H1 (cell line): ENCODE results near the gene EPHA5. TPM values are rescaled to one million over a fixed set of nuclear protein-coding genes. Genes with fewer than 3 reads are reported as not detected.

ENCODE experiments used
- CREB1 ChIP-seq: IDR thresholded peaks from 2 replicates; pipeline ENCODE4 v1.6.1; 2012; ENCODE audit warnings: inconsistent platforms
- CTBP2 ChIP-seq: IDR thresholded peaks from 2 replicates; pipeline ENCODE4 v1.7.0; 2011; ENCODE audit warnings: borderline replicate concordance, mild to moderate bottlenecking, moderate library complexity, mixed read lengths, low read length; ENCODE audit not compliant: insufficient read depth, insufficient read length
- GTF2F1 ChIP-seq: IDR thresholded peaks from 2 replicates; pipeline ENCODE4 v1.6.1; 2012; ENCODE audit warnings: low read depth, low read length, improper control_type of control experiment, borderline replicate concordance
- JUN ChIP-seq: IDR thresholded peaks from 2 replicates; pipeline ENCODE4 v1.6.1; 2011; ENCODE audit warnings: low read depth, mild to moderate bottlenecking, improper control_type of control experiment, low read length
- KDM1A ChIP-seq: fragments of 200-600, 300-600 bp; sonication (generic); IDR thresholded peaks from 2 replicates; pipeline ENCODE4 v1.7.1; 2016; ENCODE audit warnings: mild to moderate bottlenecking, low read length, borderline replicate concordance
- KDM4A ChIP-seq: IDR thresholded peaks from one replicate; pipeline ENCODE4 v1.7.1; 2012; ENCODE audit warnings: low read depth, mild to moderate bottlenecking, moderate library complexity, low read length, inconsistent platforms; ENCODE audit not compliant: severe bottlenecking
- POLR2A ChIP-seq, 2 experiments: IDR thresholded peaks; 1 replicate in 1 of 2; 2 replicates in 1 of 2; pipeline ENCODE4 v1.6.1; 2011; ENCODE audit warnings: low read depth in 2 of 2, low read length in 2 of 2, mild to moderate bottlenecking in 2 of 2; ENCODE audit errors: control extremely low read depth in 1 of 2
- RFX5 ChIP-seq: IDR thresholded peaks from 2 replicates; pipeline ENCODE4 v1.6.1; 2011; ENCODE audit warnings: low read depth, low read length, improper control_type of control experiment, borderline replicate concordance
- SIRT6 ChIP-seq: IDR thresholded peaks from one replicate; pipeline ENCODE4 v1.7.1; 2012; ENCODE audit warnings: low read length, inconsistent platforms
- SRF ChIP-seq: IDR thresholded peaks from 2 replicates; pipeline ENCODE4 v1.6.1; 2011; ENCODE audit warnings: mild to moderate bottlenecking, low read depth, low read length, moderate library complexity
- TCF12 ChIP-seq: IDR thresholded peaks from 2 replicates; pipeline ENCODE4 v1.6.1; 2011; ENCODE audit warnings: low read depth, mild to moderate bottlenecking, low read length
- YY1 ChIP-seq: IDR thresholded peaks from 2 replicates; pipeline ENCODE4 v1.6.1; 2011; ENCODE audit warnings: low read depth, mild to moderate bottlenecking, low read length
- polyA plus RNA-seq, 7 experiments: library from polyadenylated mRNA; depleted of rRNA in 3 of 7; stranded (reverse) in 5 of 7; unstranded in 2 of 7; fragments of >200 nt in 5 of 7; fragments of 200-250 nt in 2 of 7; gene quantifications; 1 replicate in 5 of 7; 2 replicates in 1 of 7; 4 replicates in 1 of 7; pipeline versions ENCODE4 v1.2.1 to v1.2.3, GENCODE V29; 2011 to 2013; ENCODE audit warnings: missing spikeins in 2 of 7, mixed read lengths in 2 of 7
- total RNA-seq: library from RNA; stranded (reverse); fragmentation: NEBNext Ultra II Directional; extraction: Animal tissue kit (Norgen Biotek cat#: 25700); gene quantifications from 2 replicates; pipeline ENCODE4 v1.2.1, GENCODE V29; 2021
- TF ChIP-seq, protein P1 (sequence below): IDR thresholded peaks from 2 replicates; pipeline ENCODE4 v1.6.1; 2012; ENCODE audit warnings: inconsistent platforms

EPHA5 gene
- total and polyA plus RNA-seq, 2 of the 8 experiments (the other 6 are each of a cell fraction or from before 2014, with no cell fraction given): 0.03 to 0.11 TPM

DNA sequence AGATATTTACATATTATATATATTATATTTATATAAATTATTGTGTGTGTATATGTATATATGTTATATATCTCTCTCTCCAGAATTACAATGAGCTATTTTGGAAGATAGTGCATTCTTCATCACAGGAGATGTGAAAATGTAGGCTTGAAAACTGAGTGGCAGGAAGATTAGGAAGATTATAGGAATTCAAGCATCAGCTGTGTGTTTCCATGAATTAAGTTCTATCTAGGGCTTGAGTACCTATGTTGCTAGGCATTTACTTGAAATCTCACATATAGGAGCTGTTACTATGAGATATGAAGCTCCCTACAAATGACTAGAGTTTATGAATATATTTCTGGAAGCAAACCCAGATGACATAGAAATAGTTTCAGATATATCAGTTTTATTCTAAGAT lies 328.7 kb downstream of the EPHA5 start (continued):
- TF ChIP-seq CREB1 (no peak), JUN (no peak), TCF12 (no peak), RFX5 (no peak), SIRT6 (no peak), KDM1A (no peak), KDM4A (no peak), POLR2A (IDR thresholded peaks at IDR 0.05; ENCODE audit: control extremely low read depth in 1 of 2, low read depth in 2 of 2, low read length in 2 of 2) (no peak), GTF2F1 (no peak), SRF (no peak), YY1 (no peak), CTBP2 (no peak)
- TF ChIP-seq, protein P1, sequence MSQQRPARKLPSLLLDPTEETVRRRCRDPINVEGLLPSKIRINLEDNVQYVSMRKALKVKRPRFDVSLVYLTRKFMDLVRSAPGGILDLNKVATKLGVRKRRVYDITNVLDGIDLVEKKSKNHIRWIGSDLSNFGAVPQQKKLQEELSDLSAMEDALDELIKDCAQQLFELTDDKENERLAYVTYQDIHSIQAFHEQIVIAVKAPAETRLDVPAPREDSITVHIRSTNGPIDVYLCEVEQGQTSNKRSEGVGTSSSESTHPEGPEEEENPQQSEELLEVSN: no peak
